Breast epithelium (tissue), 4 donors: ENCODE data around the gene OR1N1. TPM values are rescaled to one million over a fixed set of nuclear protein-coding genes. Genes with fewer than 3 reads are reported as not detected.

Source experiments
- DNase-seq, 2 donors: peaks; one replicate each; pipeline ENCODE4 v3.0.0-alpha.2; 2019; ENCODE audit warnings: low spot score in 2 of 2
- H3K27ac ChIP-seq, 2 donors: fragments of 200-600 bp; sonication (generic) in 1 of 2; one replicate each; pipeline ENCODE4 v1.5.1; 2016 to 2019; ENCODE audit warnings: mild to moderate bottlenecking in 1 of 2
- H3K27me3 ChIP-seq, 2 donors: fragments of 200-600 bp; sonication (generic) in 1 of 2; one replicate each; pipeline versions ENCODE4 v1.5.1 to v1.6.0; 2017 to 2019; ENCODE audit warnings: control low read depth in 1 of 2, mild to moderate bottlenecking in 1 of 2
- H3K36me3 ChIP-seq: fragments of 200-600 bp; one replicate; pipeline ENCODE4 v1.5.1; 2019
- H3K4me1 ChIP-seq, 2 donors: fragments of 200-600 bp; sonication (generic); one replicate each; pipeline ENCODE4 v1.5.1; 2016 to 2019; ENCODE audit warnings: control low read depth in 1 of 2
- H3K4me3 ChIP-seq, 3 donors: fragments of 200-600 bp; sonication (generic); 1 replicate in 2 of 3; 2 replicates in 1 of 3; pipeline ENCODE4 v1.5.1; 2016 to 2019; ENCODE audit warnings: mild to moderate bottlenecking in 3 of 3, moderate library complexity in 2 of 3
- H3K9me3 ChIP-seq, 2 donors: fragments of 200-600 bp; sonication (generic) in 1 of 2; one replicate each; pipeline ENCODE4 v1.5.1; 2016 to 2019; ENCODE audit warnings: control low read depth in 1 of 2
- CTCF ChIP-seq, 3 donors: fragments of 450-650 bp; IDR thresholded peaks; one replicate each; pipeline ENCODE4 v1.5.1; 2016 to 2017; ENCODE audit warnings: antibody characterized with exemption in 3 of 3, mild to moderate bottlenecking in 3 of 3, moderate library complexity in 3 of 3
- POLR2A ChIP-seq: fragments of 450-650 bp; IDR thresholded peaks from one replicate; pipeline ENCODE4 v1.6.1; 2016; ENCODE audit warnings: antibody characterized with exemption, mild to moderate bottlenecking, moderate library complexity
- POLR2AphosphoS5 ChIP-seq, 3 donors: sonication (generic); formaldehyde crosslinking; IDR thresholded peaks; one replicate each; pipeline ENCODE4 v1.6.1; 2017; ENCODE audit warnings: antibody characterized with exemption in 3 of 3
- intact Hi-C: fragments of 100-400 bp; cut with DNase I; formaldehyde crosslinking; loops from one replicate; pipeline ENCODE4 v1.15.1; 2023; ENCODE audit warnings: low total_unique reads
- total RNA-seq, 3 donors: library from RNA; depleted of rRNA; stranded (reverse); fragments of >200 nt; gene quantifications; one replicate each; pipeline ENCODE4 v1.1.0, GENCODE V29; 2016

The OR1N1 gene
- total RNA-seq, 3 donors from 2014 or later, result not detected

DNA sequence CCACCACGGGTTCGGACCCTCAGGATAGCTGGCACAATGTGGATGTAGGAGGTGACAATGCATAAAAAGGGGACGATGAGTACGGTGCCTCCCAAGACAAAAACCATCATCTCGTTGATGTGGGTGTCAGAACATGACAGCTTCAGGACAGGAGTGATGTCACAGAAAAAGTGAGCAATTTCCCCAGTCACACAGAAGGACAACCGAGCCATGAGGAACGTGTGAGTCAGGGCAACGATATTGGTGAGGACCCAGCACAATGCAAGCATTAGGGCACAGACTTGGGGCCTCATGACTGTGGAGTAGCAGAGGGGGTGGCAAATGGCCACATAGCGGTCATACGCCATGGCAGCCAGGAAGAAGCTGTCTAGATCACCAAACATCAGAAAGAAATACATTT is 491 bp downstream of the OR1N1 start:
- intact Hi-C loops, result no loop called here
- H3K9me3 ChIP-seq, result no peaks in the 10 kb centered on the region
- H3K36me3 ChIP-seq, result no peaks in the 10 kb centered on the region
- H3K4me3 ChIP-seq, result no peak overlapping the region
- H3K4me1 ChIP-seq, result no peaks in the 10 kb centered on the region
- no peak overlapping the region for H3K27ac ChIP-seq
- TF ChIP-seq POLR2A (no peak), POLR2AphosphoS5 (IDR thresholded peaks at IDR 0.05) (no peak), CTCF (IDR thresholded peaks at IDR 0.05) (no peak)
- no peak for DNase-seq
- H3K27me3 ChIP-seq, result no peaks in the 10 kb centered on the region

GRCh38 chr9:122519376-122519775 is 7.7 kb downstream of the OR1N1 start:
- no peak for TF ChIP-seq POLR2A
- no peak for TF ChIP-seq CTCF (IDR thresholded peaks at IDR 0.05)
- TF ChIP-seq POLR2AphosphoS5 (IDR thresholded peaks at IDR 0.05), result no peak
- no peak for DNase-seq
- no peak overlapping the region for H3K27ac ChIP-seq
- no peak overlapping the region for H3K4me3 ChIP-seq
- intact Hi-C loops, result no loop called here
- no peaks in the 10 kb centered on the region for H3K9me3 ChIP-seq
- H3K27me3 ChIP-seq, result no peaks in the 10 kb centered on the region
- no peaks in the 10 kb centered on the region for H3K36me3 ChIP-seq
- no peaks in the 10 kb centered on the region for H3K4me1 ChIP-seq

- H3K4me3 ChIP-seq, result no peak within 1 kb of the TSS
- H3K27ac ChIP-seq, result no peak within 1 kb of the TSS
- no peaks in the 10 kb centered on the region for H3K27me3 ChIP-seq
- intact Hi-C loops, result no loop called here
- no peaks in the 10 kb centered on the region for H3K4me1 ChIP-seq
- TF ChIP-seq CTCF (IDR thresholded peaks at IDR 0.05), result no peak
- no peak for TF ChIP-seq POLR2A
- no peak for TF ChIP-seq POLR2AphosphoS5 (IDR thresholded peaks at IDR 0.05)
- H3K36me3 ChIP-seq, result no peaks in the 10 kb centered on the region
- DNase-seq, result no peak
- no peaks in the 10 kb centered on the region for H3K9me3 ChIP-seq
These were observed 8.3 kb downstream of the OR1N1 start, which contains the start of gene OR1J4 for GRCh38 chr9:122518841-122519240. TSS of gene OR1J4 (plus strand) at chr9:122519141. CDS start at chr9:122519141, 0 bp downstream.

DNA sequence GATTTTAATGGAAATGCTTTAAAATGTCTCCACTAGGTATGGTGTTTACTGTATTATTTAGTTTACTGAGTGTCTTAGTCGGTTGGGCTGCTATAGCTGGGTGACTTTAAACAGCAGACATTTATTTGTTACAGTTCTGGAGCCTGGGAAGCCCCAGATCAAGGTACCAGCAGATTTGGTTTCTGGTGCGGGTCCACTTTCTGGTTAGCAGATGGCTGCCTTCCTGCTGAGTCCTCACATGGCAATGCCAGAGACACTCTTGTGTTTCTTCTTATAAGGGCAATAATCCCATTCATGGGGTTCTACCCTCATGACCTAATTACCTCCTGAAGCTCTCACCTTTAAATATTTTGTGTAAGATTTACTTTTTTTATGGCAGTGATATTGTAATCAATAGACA is 8.9 kb downstream of the OR1N1 start:
- no peak for DNase-seq
- no peaks in the 10 kb centered on the region for H3K4me1 ChIP-seq
- TF ChIP-seq CTCF (IDR thresholded peaks at IDR 0.05), result no peak
- TF ChIP-seq POLR2A, result no peak
- TF ChIP-seq POLR2AphosphoS5 (IDR thresholded peaks at IDR 0.05), result no peak
- H3K9me3 ChIP-seq, result no peaks in the 10 kb centered on the region
- no peak overlapping the region for H3K27ac ChIP-seq
- no peaks in the 10 kb centered on the region for H3K27me3 ChIP-seq
- H3K4me3 ChIP-seq, result no peak overlapping the region
- H3K36me3 ChIP-seq, result no peaks in the 10 kb centered on the region
- intact Hi-C loops, result no loop called here

- DNase-seq, result no peak
- H3K36me3 ChIP-seq, result no peaks in the 10 kb centered on the region
- H3K9me3 ChIP-seq, result no peaks in the 10 kb centered on the region
- no peaks in the 10 kb centered on the region for H3K27me3 ChIP-seq
- TF ChIP-seq CTCF (IDR thresholded peaks at IDR 0.05) (no peak), POLR2A (no peak), POLR2AphosphoS5 (IDR thresholded peaks at IDR 0.05) (no peak)
- no peaks in the 10 kb centered on the region for H3K4me1 ChIP-seq
- intact Hi-C loops, result no loop called here
- no peak within 1 kb of the TSS for H3K4me3 ChIP-seq
- H3K27ac ChIP-seq, result no peak within 1 kb of the TSS
These were observed 16.6 kb downstream of the OR1N1 start, which contains the start of gene OR1J2 for GRCh38 chr9:122510502-122510901. TSS of gene OR1J2 (plus strand) at chr9:122510802. CDS start at chr9:122510802, 0 bp downstream.
